CD14-positive monocyte (primary cell): Measurements from ENCODE around the gene RCN1. TPM values are rescaled to one million over a fixed set of nuclear protein-coding genes. Genes with fewer than 3 reads are reported as not detected.
"Not testable (repeated sequence)": the region's sequence is repeated elsewhere in the genome, so short reads cannot be mapped to it uniquely, and the experiment has no call there.

Source experiments
- DNase-seq, 3 donors: peaks; one replicate each; pipeline ENCODE4 v3.0.0-alpha.2; 2011 to 2022
- H2AFZ ChIP-seq: 2 replicates; pipeline ENCODE4 v1.6.0; 2012; ENCODE audit warnings: mild to moderate bottlenecking, low read depth, low read length, inconsistent platforms; ENCODE audit not compliant: insufficient read depth, poor library complexity, severe bottlenecking
- H3K27ac ChIP-seq, 2 donors: 1 replicate in 1 of 2; 2 replicates in 1 of 2; pipeline ENCODE4 v1.5.1; 2012 to 2013; ENCODE audit warnings: low read length in 2 of 2, control low read depth in 1 of 2, inconsistent platforms in 1 of 2, low read depth in 1 of 2, mild to moderate bottlenecking in 1 of 2
- H3K27me3 ChIP-seq, 2 donors: one replicate each; pipeline versions ENCODE4 v1.6.0 to v1.6.1; 2011 to 2013; ENCODE audit warnings: low read length in 2 of 2; ENCODE audit not compliant: control insufficient read depth in 2 of 2, insufficient read depth in 2 of 2
- H3K36me3 ChIP-seq, 2 donors: replicated peaks in 1 of 2; 1 replicate in 1 of 2; 2 replicates in 1 of 2; pipeline versions ENCODE4 v1.5.1 to v1.6.1; 2012 to 2013; ENCODE audit warnings: low read length in 2 of 2, control low read depth in 1 of 2, inconsistent platforms in 1 of 2, mild to moderate bottlenecking in 1 of 2; ENCODE audit not compliant: insufficient read depth in 2 of 2, control insufficient read depth in 1 of 2
- H3K4me1 ChIP-seq, 2 donors: 1 replicate in 1 of 2; 2 replicates in 1 of 2; pipeline versions ENCODE4 v1.5.1 to v1.6.1; 2012 to 2013; ENCODE audit warnings: low read length in 2 of 2, control low read depth in 1 of 2, inconsistent platforms in 1 of 2, mild to moderate bottlenecking in 1 of 2, moderate library complexity in 1 of 2; ENCODE audit not compliant: insufficient read depth in 2 of 2, control insufficient read depth in 1 of 2
- H3K4me2 ChIP-seq: replicated peaks from 2 replicates; pipeline ENCODE3; 2012; ENCODE audit warnings: low read length, moderate library complexity, mild to moderate bottlenecking; ENCODE audit not compliant: poor library complexity, severe bottlenecking; ENCODE audit errors: extremely low read depth
- H3K4me3 ChIP-seq, 3 experiments: fragments of 200-600 bp in 1 of 3; sonication (generic) in 1 of 3; replicated peaks in 1 of 3; 1 replicate in 2 of 3; 2 replicates in 1 of 3; pipeline ENCODE4 v1.5.1; 2011 to 2013; ENCODE audit warnings: low read length in 3 of 3, mild to moderate bottlenecking in 3 of 3, control low read depth in 2 of 3, low read depth in 2 of 3, inconsistent platforms in 1 of 3, moderate library complexity in 1 of 3
- H3K79me2 ChIP-seq: 2 replicates; pipeline ENCODE4 v1.6.0; 2012; ENCODE audit warnings: mild to moderate bottlenecking, control low read depth, inconsistent platforms, low read length, moderate library complexity; ENCODE audit not compliant: insufficient read depth
- H3K9ac ChIP-seq: 2 replicates; pipeline ENCODE4 v1.6.0; 2017; ENCODE audit warnings: low read length, mild to moderate bottlenecking; ENCODE audit not compliant: insufficient read depth, poor library complexity, severe bottlenecking
- H3K9me3 ChIP-seq, 2 donors: replicated peaks in 1 of 2; 1 replicate in 1 of 2; 2 replicates in 1 of 2; pipeline versions ENCODE4 v1.5.1 to v1.6.1; 2012 to 2013; ENCODE audit warnings: low read length in 2 of 2, control low read depth in 1 of 2; ENCODE audit not compliant: control insufficient read depth in 1 of 2, insufficient read depth in 1 of 2
- H4K20me1 ChIP-seq: 2 replicates; pipeline ENCODE4 v1.6.0; 2012; ENCODE audit warnings: mild to moderate bottlenecking, low read length, control low read depth, moderate library complexity; ENCODE audit not compliant: insufficient read depth
- H3K27ac Mint-ChIP-seq, 7 donors: one replicate each; pipeline ENCODE4 v1.8.0; 2020; ENCODE audit warnings: mild to moderate bottlenecking in 7 of 7, mixed read lengths in 7 of 7, moderate library complexity in 6 of 7, inconsistent platforms in 2 of 7
- H3K27me3 Mint-ChIP-seq, 3 donors: one replicate each; pipeline ENCODE4 v1.8.0; 2021 to 2022; ENCODE audit warnings: low read depth in 3 of 3, mild to moderate bottlenecking in 3 of 3, mixed read lengths in 3 of 3, moderate library complexity in 3 of 3, inconsistent platforms in 1 of 3
- H3K36me3 Mint-ChIP-seq, 2 donors: one replicate each; pipeline ENCODE4 v1.8.0; 2020; ENCODE audit warnings: mixed read lengths in 2 of 2, inconsistent platforms in 1 of 2, mild to moderate bottlenecking in 1 of 2
- H3K4me1 Mint-ChIP-seq: one replicate; pipeline ENCODE4 v1.8.0; 2020; ENCODE audit warnings: mild to moderate bottlenecking, mixed read lengths
- H3K4me3 Mint-ChIP-seq, 2 donors: one replicate each; pipeline ENCODE4 v1.8.0; 2020; ENCODE audit warnings: mild to moderate bottlenecking in 2 of 2, mixed read lengths in 2 of 2, moderate library complexity in 1 of 2
- H3K9me3 Mint-ChIP-seq, 7 donors: one replicate each; pipeline ENCODE4 v1.8.0; 2020 to 2022; ENCODE audit warnings: mixed read lengths in 7 of 7, mild to moderate bottlenecking in 6 of 7, moderate library complexity in 6 of 7, inconsistent platforms in 2 of 7
- CTCF ChIP-seq: fragments of 200-600 bp; IDR thresholded peaks from one replicate; pipeline ENCODE4 v1.8.0; 2022; ENCODE audit warnings: antibody characterized with exemption, mild to moderate bottlenecking
- WGBS: methylation state at CpG from one replicate; pipeline ENCODE4 v1.1.5; 2013; ENCODE audit warnings: missing lambda C conversion rate; ENCODE audit not compliant: insufficient coverage; 5-methylcytosine and 5-hydroxymethylcytosine counted together
- intact Hi-C, 2 donors: fragments of 100-400 bp; cut with micrococcal nuclease; formaldehyde crosslinking; loops; one replicate each; pipeline versions ENCODE4 v1.15.0 to v1.15.1; 2023
- polyA plus RNA-seq, 3 donors: library from polyadenylated mRNA; depleted of rRNA in 1 of 3; unstranded in 2 of 3; stranded (reverse) in 1 of 3; fragments of 300-500 nt in 2 of 3; fragments of >200 nt in 1 of 3; fragmentation: Illumina TruSeq in 2 of 3; gene quantifications; 1 replicate in 2 of 3; 2 replicates in 1 of 3; pipeline ENCODE4 v1.2.3, GENCODE V29; 2012 to 2021

RCN1 gene
- polyA plus RNA-seq, 3 donors = 7.3 to 22.0 (median 20.5) TPM

GRCh38 chr11:32100495-32100894, 9.6 kb downstream of the RCN1 start:
- intact Hi-C loops = no loop called here
- Histone ChIP-seq H3K9me3 (no peaks in the 10 kb centered on the region), H2AFZ (no peak overlapping the region), H3K27ac (no peak overlapping the region), H3K4me2 (no peak overlapping the region), H3K4me1 (no peaks in the 10 kb centered on the region), H3K4me3 (no peak overlapping the region), H4K20me1 (no peaks in the 10 kb centered on the region), H3K27me3 (no peaks in the 10 kb centered on the region), H3K79me2 (peaks cover 7% of the 10 kb centered on the region), H3K9ac (no peak overlapping the region), H3K36me3 (peaks cover 20 to 84% of the 10 kb centered on the region in 2 donors)
- Mint-ChIP-seq H3K4me3 (no peak overlapping the region), H3K9me3 (no peaks in the 10 kb centered on the region), H3K36me3 (peaks cover 66 to 69% of the 10 kb centered on the region in 2 donors), H3K4me1 (no peaks in the 10 kb centered on the region), H3K27me3 (no peaks in the 10 kb centered on the region), H3K27ac (peak overlapping the region in 1 of 7 donors; percentile 1)
- WGBS = no CpG with 5 or more reads among the region's 5 CpGs
- DNase-seq = no peak
- TF ChIP-seq CTCF = no peak

- WGBS = 96% methylated on average over 8 of the region's 11 CpGs
- H3K36me3 ChIP-seq = peaks cover 20 to 90% of the 10 kb centered on the region in 2 donors
- no peaks in the 10 kb centered on the region for H3K4me1 ChIP-seq
- intact Hi-C loops = no loop called here
- Mint-ChIP-seq H3K36me3 (peaks cover 68 to 77% of the 10 kb centered on the region in 2 donors), H3K27ac (no peak overlapping the region), H3K4me1 (no peaks in the 10 kb centered on the region), H3K4me3 (no peak overlapping the region), H3K9me3 (no peaks in the 10 kb centered on the region), H3K27me3 (no peaks in the 10 kb centered on the region)
- TF ChIP-seq CTCF = no peak
- H3K4me2 ChIP-seq = no peak overlapping the region
- H4K20me1 ChIP-seq = no peaks in the 10 kb centered on the region
- H3K9me3 ChIP-seq = no peaks in the 10 kb centered on the region
- no peak overlapping the region for H2AFZ ChIP-seq
- H3K27me3 ChIP-seq = no peaks in the 10 kb centered on the region
- DNase-seq = no peak
- H3K4me3 ChIP-seq = no peak overlapping the region
- no peaks in the 10 kb centered on the region for H3K79me2 ChIP-seq
- H3K27ac ChIP-seq = no peak overlapping the region
- H3K9ac ChIP-seq = no peak overlapping the region
Observed at GRCh38 chr11:32101791-32102190, 10.9 kb downstream of the RCN1 start.

- H3K27ac ChIP-seq, H3K4me2 ChIP-seq, H3K27me3 ChIP-seq, H3K4me3 Mint-ChIP-seq, DNase-seq, H3K4me1 Mint-ChIP-seq, H3K9me3 ChIP-seq, H4K20me1 ChIP-seq, H3K79me2 ChIP-seq, H2AFZ ChIP-seq, H3K4me1 ChIP-seq, H3K27me3 Mint-ChIP-seq, H3K9me3 Mint-ChIP-seq, H3K4me3 ChIP-seq, intact Hi-C loops, H3K9ac ChIP-seq: not testable (repeated sequence)
- WGBS = 91% methylated on average over 4 of the region's 11 CpGs
- peaks cover 18 to 75% of the 10 kb centered on the region in 2 donors for H3K36me3 ChIP-seq
- Mint-ChIP-seq H3K27ac (peak overlapping the region in 1 of 7 donors; percentile 23), H3K36me3 (peaks cover 58 to 62% of the 10 kb centered on the region in 2 donors)
Observed at GRCh38 chr11:32103121-32103719, 12.3 kb downstream of the RCN1 start.
